ENCODE measurements around the gene DOCK11.

DOCK11 gene

GRCh38 chrX:118526149-118526548 lies 30.5 kb downstream of the DOCK11 start:
- no peak for TF ChIP-seq CTCF (conservative IDR thresholded peaks at IDR 0.05; ENCODE audit: low read depth)
- ChIA-PET POLR2A (ENCODE audit: low non-redundant PET) (interaction anchor here (0.5 kb wide), 1 partner anchor 9 kb away, joined by 3 read pairs; no protein-coding TSS in a partner anchor), CTCF (no interaction called here)
- no peak overlapping the region for H3K27ac ChIP-seq
- DNase-seq (ENCODE audit: low spot score): no peak

- POLR2A ChIA-PET (ENCODE audit: low non-redundant PET): interaction anchor here (0.5 kb wide), 1 partner anchor 1010 kb away, joined by 3 read pairs; no protein-coding TSS in a partner anchor
- DNase-seq (ENCODE audit: low spot score): no peak
- no peak overlapping the region for H3K27ac ChIP-seq
- no peak for TF ChIP-seq CTCF (conservative IDR thresholded peaks at IDR 0.05; ENCODE audit: low read depth)
- CTCF ChIA-PET: no interaction called here
Measured at GRCh38 chrX:118528071-118528737, 32.6 kb downstream of the DOCK11 start.

DNA sequence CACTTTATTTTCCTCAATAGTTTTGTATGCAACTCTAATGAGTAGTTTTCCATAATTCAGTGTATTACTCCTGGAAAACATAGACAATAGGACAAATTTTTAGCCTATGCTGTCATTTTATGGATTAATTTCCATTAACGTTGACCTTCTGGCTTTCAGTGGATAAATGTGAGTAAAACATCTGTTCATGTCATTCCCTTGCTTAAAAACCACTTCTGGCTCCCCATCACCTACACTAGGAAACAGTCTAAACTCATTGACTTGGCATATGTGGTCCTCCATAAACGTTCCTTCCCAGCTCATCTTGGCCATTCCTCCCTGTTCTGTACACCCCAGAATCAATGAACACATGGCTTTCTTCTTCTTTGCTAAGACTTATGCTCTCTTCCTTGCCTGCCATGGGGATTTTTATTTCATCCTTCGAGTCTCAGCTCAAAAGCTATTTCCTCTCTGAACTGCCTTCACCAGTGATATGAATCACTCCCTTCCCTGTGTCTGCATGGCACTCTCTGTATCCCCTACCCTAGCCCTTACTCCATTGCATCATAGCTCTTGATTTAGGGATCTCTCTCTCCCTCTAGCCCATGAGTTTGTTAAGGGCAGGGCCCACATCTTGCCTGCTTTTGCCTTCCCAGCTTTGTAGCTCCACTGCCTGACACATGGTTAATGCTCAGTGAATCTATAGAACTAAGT lies 34.8 kb downstream of the DOCK11 start:
- POLR2A ChIA-PET (ENCODE audit: low non-redundant PET): no interaction called here

DNA sequence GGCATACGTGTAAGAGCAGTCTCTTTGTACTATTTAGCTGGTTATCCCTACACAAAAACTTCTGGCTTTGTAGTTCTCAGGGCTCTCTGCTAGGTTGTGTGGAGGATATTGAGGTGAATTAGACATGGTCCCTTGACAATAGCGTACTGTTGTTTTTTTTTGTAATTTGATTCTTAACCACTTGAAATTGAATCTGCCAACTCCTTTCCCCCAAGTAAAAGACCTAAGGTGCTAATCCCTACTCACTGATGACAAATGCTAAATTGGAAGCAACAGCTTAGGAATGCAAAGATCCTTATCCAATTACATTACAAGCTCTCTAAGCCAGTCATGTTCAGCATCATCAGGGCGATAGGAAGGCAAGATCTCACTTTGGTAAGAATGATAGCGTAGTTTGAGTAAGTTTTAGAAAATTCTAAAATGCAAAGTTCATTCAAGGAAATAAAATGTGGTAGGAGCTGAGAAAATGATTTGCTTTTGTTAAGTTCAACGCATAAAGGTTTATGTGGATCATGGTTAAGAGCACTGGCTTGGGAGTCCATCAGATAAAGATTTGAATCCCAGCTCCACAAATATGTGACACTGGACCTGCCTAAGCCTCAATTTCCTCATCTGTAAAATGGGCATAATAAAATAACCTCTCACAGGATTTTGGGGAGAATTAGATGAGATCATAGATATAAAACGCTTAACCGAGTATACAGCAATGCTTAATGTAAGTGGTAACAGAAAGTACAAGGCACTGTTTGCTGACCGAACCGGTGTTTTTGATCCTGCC lies 39.3 kb downstream of the DOCK11 start:
- POLR2A ChIA-PET (ENCODE audit: low non-redundant PET): interaction anchor here (0.7 kb wide), 1 partner anchor 9 kb away, joined by 3 read pairs; no protein-coding TSS in a partner anchor
- CTCF ChIA-PET: interaction anchor here (1.1 kb wide), 1 partner anchor 75 kb away, joined by 3 read pairs; no protein-coding TSS in a partner anchor
- DNase-seq (ENCODE audit: low spot score): no peak
- H3K27ac ChIP-seq: no peak overlapping the region
- no peak for TF ChIP-seq CTCF (conservative IDR thresholded peaks at IDR 0.05; ENCODE audit: low read depth)

More for the DNA sequence above, 34.8 kb downstream of the DOCK11 start:
- TF ChIP-seq CTCF (conservative IDR thresholded peaks at IDR 0.05; ENCODE audit: low read depth): no peak
- no peak for DNase-seq (ENCODE audit: low spot score)
- CTCF ChIA-PET: interaction anchor here (0.6 kb wide), 1 partner anchor 1719 kb away, joined by 4 read pairs; no protein-coding TSS in a partner anchor
- no peak overlapping the region for H3K27ac ChIP-seq

DNA sequence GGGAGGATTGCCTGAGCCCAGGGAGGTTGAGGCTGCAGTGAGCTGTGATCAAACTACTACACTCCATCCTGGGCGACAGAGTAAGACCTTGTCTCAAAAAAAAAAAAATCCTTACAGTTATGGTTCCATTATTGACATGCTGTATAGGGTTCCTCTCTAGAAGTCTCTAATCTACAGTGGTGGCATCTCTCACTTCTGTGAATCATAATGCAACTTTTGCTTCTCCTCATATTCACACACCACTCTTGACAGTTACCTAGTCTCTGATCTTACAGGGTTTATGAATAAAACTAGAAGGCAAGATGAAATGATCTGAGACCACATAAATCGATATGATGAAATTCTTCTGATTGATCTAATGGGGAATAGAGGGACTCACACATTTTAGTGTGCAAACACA lies 40.6 kb downstream of the DOCK11 start:
- CTCF ChIA-PET: interaction anchor here (0.6 kb wide), 1 partner anchor 220 kb away, joined by 4 read pairs; no protein-coding TSS in a partner anchor
- POLR2A ChIA-PET (ENCODE audit: low non-redundant PET): no interaction called here
- H3K27ac ChIP-seq: no peak overlapping the region
- TF ChIP-seq CTCF (conservative IDR thresholded peaks at IDR 0.05; ENCODE audit: low read depth): no peak
- DNase-seq (ENCODE audit: low spot score): no peak
